NT2/D1 (cell line): ENCODE data around the gene NAV2.

Experiments
- SUZ12 ChIP-seq: IDR thresholded peaks from 2 replicates; pipeline ENCODE4 v1.6.1; 2011; ENCODE audit not compliant: insufficient read length, insufficient read depth; ENCODE audit errors: extremely low read depth
- YY1 ChIP-seq: IDR thresholded peaks from 2 replicates; pipeline ENCODE4 v1.6.1; 2011; ENCODE audit not compliant: insufficient read length, insufficient read depth
- ZNF274 ChIP-seq: IDR thresholded peaks from 2 replicates; pipeline ENCODE4 v1.6.1; 2011; ENCODE audit warnings: mild to moderate bottlenecking, low read depth, low read length

GRCh38 chr11:19984048-19984742 is 271.6 kb downstream of the NAV2 start:
- TF ChIP-seq SUZ12 (no peak), ZNF274 (no peak), YY1 (no peak)
